LoVo (cell line): ENCODE data around the gene ANKRD34B.
"Not testable (repeated sequence)": the region's sequence is repeated elsewhere in the genome, so short reads cannot be mapped to it uniquely, and the experiment has no call there.

Experiments
- DNase-seq: peaks from one replicate; pipeline ENCODE4 v3.0.0-alpha.2; 2016; ENCODE audit warnings: low spot score

The ANKRD34B gene

GRCh38 chr5:80569961-80570786 lies at the start of gene ANKRD34B:
TSS of gene ANKRD34B (minus strand) at chr5:80570280. CDS start at chr5:80560019, 10,261 bp downstream.
- DNase-seq: no peak

DNA sequence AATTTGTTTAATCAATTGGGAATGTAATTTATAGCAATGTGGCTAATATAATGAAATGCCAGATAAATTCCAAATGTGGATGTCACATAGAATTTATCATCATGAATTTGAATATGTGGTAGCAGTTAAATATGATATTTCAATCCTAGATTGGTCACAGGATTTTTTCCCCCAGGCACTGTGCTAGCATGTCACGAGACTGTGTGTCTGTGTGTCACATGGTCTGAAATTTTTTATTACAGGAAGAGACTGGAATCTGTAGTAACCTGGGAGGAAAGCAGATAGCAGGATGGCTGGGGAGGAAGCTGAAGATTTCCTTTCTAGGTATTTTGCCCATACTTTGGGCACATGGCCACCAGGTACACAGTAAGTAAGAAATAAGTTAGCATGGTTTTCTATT lies 49.0 kb upstream of the ANKRD34B start:
- no peak for DNase-seq

- DNase-seq: no peak
These were observed 48.4 kb upstream of the ANKRD34B start for GRCh38 chr5:80618438-80618837.

DNA sequence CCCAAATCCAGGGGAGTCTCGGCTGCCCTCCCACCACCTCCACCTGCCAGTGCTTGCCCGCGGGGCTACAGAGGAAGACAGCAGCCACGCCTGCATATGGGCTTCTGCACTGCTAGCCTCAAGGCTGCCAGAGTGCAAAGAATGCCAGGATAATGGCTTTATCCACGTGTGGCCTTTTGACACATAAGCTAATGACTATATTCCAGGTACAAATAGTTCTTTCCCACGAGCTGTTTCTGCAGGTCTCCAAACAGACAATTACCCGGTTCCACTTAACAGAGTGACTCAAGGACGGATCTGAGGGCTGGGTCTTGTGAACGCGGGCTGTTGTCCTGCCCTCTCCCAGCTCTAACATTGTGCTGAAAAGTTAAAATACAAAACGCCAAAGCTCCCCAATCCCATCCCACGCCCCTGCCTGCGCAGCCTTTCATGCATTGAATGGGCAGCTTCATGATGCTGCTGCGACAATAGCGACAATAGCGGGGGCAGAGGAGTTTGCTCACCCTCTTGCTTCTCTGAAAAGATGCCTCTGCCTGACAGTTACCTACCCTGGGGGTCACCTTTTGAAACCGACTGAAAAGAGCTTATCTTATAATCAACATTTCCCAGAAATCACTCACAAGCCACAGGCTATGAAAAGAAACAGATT lies 45.3 kb upstream of the ANKRD34B start:
- DNase-seq: no peak

DNA sequence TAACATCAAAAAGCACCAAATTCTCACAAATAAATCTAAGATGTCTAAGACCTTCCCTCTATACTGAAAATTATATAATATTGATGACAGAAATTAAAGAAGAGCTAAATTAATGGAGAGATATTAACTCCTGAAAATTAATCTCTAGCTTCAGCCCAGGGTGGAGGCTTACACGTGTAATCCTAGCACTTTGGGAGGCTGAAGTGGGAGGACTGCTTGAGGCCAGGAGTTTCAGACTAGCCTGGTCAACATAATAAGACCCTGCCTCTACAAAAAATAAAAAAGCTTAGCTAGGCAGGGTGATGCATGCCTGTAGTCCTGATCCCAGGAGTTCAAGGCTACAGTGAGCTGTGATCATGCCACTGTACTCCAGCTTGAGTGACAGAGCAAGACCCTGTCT lies 39.6 kb upstream of the ANKRD34B start:
- DNase-seq: no peak

DNA sequence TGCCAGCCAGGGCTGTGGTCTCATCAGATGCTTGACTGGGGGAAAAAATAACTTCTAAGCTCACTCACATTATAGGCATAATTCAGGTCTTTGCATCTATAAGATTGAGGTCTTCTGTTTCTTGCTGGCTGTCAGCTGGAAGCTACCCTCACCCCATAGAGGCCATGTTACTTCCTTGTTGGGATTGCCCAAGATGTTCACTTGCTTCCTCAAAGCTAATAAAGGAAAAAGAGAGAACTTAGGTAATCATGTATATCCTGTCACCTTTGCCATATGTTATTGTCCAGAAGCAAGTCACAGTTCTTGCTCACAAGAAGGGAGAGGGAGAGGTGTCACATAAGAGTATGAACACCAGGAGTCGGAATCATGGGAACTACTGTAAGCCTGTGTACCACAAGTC lies 38.7 kb upstream of the ANKRD34B start:
- DNase-seq: no peak

DNA sequence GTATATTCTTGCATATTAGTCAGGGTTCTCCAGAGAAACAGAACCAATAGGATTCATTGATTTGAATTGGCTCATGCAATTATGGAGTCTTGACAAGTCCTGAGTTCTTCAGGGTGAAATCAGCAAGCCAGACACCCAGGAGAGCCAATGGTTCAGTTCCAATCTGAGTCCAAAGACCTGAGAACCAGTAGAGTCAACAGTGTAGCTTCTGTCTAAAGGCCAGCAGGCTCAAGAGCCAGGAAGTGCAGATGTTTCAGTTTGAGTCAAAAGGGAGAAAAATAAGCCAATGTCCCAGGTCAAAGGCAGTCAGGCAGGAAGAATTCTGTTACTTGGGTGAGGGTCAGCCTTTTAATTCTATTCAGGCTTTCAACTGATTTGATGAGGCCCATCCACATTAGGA lies 37.8 kb upstream of the ANKRD34B start:
- no peak for DNase-seq

- no peak for DNase-seq
These were observed 37.3 kb upstream of the ANKRD34B start for GRCh38 chr5:80607343-80607742.

DNA sequence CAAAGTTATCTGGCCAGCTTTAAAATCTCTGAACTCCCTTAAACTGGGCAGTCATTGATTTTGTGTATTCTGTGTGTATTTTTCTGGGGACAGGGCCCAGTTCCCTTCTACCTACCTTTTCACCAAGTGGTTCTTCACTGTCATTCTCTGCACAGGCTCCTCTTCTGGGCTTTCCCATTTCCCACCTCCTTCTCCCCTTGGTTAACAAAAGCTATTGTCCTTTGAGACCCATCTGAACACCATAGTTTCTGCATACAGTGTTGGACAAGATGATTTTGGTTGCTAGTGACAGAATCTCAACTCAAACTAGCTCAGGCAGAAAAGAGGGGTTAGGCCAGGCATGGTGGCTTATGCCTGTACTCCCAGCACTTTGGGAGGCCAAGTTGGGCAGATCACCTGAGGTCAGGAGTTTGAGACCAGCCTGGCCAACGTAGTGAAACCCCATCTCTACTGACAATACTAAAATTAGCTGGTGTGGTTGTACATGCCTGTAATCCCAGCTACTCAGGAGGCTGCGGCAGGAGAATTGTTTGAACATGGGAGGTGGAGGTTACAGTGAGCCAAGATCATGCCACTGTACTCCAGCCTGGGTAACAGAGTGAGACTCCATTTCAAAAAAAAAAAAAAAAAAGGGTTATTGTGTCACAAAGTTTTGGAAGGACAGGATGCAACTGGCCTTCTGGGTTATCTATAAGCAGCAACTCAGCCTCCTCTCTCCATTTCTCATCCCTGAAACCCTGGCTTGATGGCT lies 31.0 kb upstream of the ANKRD34B start:
- DNase-seq: no peak

DNA sequence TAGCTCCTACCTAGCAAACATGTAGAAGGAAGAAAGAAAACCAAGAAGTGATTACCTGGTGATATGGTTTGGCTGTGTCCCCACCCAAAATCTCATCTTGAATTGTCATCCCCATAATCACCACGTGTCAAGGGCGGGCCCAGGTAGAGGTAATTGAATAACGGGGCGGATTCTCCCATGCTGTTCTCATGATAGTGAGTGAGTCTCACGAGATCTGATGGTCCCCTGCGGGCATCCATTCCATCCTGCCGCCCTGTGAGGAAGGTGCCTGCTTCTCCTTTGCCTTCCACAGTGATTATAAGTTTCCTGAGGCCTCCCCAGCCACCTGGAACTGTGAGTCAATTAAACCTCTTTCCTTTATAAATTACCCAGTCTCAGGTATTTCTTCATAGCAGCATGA lies 27.4 kb upstream of the ANKRD34B start:
- no peak for DNase-seq

GRCh38 chr5:80594810-80595209 lies 24.7 kb upstream of the ANKRD34B start:
- DNase-seq: no peak

DNA sequence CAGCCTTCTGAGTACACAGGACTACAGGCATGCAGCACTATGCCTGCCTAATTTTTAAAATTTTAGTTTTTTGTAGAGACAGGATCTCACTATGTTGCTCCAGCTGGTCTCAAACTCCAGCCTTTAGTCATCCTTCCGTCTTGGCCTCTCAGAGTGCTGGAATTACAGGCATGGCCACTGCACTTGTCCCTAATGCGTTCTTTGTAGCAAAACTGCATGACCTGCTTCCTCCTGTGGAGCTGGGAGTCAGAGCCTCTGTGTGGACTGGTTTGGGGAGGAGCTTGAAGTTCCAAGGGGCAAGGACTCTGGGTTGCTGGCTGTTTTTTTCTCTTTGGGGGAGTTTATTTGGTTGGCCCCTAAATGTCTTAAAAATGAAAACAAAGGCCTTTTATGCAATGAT lies 22.7 kb upstream of the ANKRD34B start:
- DNase-seq: no peak

DNA sequence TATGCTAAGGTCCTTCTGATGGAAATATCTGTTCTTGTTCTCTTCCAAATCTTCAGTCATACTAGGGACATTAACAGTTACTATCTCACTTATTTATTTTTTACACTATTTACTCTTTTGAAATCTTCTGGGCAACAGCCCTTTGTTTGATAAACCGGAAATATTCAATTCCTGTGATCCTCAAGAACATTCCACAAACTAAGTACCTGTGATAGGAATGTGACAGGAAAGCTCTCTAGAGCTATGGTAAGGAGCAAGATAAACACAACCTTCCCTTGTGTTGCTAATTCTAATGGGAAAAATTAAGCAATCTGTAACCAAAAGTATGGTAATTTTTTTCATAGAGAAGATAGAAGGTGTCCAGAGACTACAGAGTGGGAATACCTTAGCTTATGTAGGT lies 22.0 kb upstream of the ANKRD34B start:
- no peak for DNase-seq

- no peak for DNase-seq
These were observed 21.3 kb upstream of the ANKRD34B start for GRCh38 chr5:80591352-80591751.

- no peak for DNase-seq
These were observed 20.7 kb upstream of the ANKRD34B start for GRCh38 chr5:80590766-80591165.

DNA sequence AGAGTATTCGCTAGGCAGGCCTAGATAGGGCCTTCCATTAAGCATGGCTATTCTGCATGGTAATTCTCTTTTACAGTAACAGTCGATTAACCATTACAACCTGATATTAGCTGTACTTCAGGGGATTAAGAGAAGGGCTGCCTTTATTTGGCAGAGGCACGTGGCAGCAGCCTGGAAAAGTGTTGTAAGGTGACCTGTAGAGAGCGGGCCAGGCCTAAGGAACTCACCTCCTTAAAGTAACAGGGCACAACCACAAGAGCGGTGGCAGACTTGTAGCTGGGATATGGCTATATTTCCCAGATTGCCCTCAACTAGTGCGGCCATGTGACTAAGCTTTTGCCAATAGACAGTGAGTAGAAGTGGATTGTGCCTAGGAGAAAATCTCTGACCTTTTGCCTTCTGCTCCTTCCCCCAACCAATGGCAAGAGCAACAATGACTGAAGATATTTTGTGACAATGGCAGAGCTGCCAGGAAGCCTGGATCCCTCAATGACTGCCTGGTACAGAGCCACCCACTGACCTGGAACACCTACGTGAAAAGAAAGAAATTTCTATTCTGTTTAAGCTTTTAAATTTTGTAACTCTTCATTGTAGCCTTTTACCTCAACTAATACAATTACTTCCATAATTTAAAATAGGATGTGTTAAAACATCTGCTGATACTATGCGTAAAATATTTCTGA lies 18.9 kb upstream of the ANKRD34B start:
- DNase-seq: no peak

GRCh38 chr5:80584770-80585169 lies 14.7 kb upstream of the ANKRD34B start:
- no peak for DNase-seq

DNA sequence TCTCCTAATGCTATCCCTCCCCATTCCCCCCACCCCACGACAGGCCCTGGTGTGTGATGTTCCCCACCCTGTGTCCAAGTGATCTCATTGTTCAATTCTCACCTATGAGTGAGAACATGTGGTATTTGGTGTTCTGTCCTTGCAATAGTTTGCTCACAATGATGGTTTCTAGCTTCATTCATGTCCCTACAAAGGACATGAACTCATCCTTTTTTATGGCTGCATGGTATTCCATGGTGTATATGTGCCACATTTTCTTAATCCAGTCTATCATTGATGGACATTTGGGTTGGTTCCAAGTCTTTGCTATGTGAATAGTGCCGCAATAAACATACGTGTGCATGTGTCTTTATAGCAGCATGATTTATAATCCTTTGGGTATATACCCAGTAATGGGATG lies 10.2 kb upstream of the ANKRD34B start:
- not testable (repeated sequence) for DNase-seq

DNA sequence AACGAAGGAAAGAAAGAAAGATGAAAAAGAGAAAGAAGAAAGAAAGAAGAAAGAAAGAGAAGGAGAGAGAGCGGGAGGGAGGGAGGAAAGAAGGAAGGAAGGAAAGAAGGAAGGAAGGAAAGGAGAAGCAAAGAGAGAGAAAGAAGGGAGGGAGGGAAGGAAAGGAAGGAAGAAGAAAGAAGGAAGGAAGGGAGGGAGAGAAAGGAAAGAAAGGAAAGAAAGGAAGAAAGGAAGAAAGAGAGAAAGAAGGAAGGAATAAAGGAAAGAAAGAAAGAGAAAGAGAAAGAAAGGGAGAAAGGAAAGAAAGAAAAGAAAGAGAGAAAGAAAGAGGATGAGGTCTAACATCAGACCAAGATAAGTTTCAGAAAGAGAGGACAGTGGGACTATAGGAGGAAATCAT lies 9.0 kb upstream of the ANKRD34B start:
- no peak for DNase-seq

DNA sequence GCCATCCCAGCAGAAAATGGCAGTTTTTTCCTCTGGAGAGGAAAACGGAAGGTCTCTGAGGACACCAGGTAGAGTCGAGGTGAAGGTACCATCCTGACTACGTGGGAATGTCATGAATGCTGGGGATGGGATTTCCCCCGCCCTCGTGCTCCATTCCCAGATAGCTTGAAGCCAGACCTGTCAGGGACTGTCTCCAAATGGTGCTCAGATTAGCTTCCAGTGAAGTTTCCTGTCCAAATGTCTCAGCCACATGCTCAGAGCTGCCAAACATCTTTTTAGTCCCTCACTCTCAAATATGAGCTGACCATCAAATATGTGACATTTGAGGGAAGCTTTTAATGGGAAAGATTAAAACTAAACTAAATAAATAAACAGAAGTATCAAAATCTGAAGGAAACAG lies 7.6 kb upstream of the ANKRD34B start:
- DNase-seq: no peak

DNA sequence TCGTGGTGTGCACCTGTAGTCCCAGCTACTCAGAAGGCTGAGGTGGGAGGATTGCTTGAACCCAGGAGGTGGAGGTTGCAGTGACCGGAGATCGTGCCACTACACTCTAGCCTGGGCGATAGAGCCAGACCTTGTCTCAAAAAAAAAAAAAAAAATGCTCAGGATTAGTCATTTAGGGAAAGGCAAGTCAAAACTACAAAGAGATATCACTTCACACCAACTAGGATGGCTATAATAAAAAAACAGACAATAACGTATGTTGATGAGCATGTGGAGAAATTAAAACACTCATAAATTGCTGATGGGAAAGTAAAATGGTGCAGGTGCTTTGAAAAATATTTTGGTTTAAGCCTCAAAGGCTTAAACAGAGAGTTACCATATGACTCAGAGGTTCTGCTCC lies 6.3 kb upstream of the ANKRD34B start:
- DNase-seq: no peak

DNA sequence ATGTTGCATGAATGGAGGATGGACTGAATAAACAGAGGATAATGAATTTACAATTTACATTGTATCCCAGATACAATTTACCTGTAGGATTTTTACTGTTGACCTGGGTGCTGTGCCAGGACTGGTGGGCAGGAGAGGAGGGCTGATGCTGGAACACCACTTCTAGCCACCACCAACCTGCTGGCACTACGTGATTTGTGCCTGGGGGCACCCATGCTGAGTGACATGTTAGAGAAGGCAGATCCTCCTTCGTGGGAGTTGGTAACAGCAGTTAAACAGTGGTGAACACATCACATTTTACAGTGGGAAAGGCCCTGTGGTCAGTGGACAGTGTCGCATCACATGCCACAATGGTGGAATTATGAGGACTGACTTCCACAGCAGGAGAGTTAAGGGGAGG lies 3.0 kb upstream of the ANKRD34B start:
- DNase-seq: no peak
